Measurements from ENCODE around the gene TLE6. TPM values are rescaled to one million over a fixed set of nuclear protein-coding genes. Genes with fewer than 3 reads are reported as not detected.

Gene TLE6
- total RNA-seq, 1 donor from 2014 or later, result 0.55 TPM

DNA sequence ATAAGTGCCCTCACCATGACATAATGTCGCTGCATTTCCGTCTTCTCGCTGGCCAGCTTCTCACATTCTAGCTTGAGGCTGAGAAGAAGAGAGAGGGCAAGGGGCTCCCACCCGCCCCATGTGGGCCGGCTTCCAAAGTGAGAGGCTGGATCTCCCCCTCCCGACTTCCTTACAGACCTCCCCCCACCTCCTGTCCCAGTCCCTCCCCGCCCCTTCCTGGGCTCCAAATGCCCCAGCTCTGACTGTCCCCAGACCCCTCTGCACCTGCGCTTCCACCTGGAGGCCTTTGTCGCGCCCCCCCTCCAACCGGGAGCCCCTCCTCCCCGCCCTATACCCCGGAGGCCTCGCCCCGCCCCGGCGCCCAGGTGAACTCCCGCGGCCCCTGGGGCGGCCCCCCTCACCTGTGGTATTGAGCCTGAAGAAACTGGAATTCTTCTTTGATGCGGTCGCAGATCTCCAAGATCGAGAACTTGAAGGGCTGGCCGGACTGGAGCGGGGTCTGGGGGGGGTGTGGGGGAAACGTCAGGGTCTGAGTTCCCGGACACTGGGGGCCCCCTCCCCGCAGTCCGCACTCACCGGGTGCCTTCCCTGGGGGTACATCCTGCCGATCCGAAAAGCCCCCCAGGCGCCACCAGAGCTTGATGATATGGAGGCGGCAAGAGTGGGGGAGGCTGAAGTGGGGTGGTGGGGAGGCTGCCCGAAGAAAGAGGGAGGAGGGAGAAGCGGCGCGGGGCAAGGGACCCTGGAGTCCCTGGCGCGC lies 51.1 kb downstream of the TLE6 start:
- H3K4me1 Mint-ChIP-seq (ENCODE audit: low read depth), result no peaks in the 10 kb centered on the region
- peaks cover 37% of the 10 kb centered on the region for H3K27me3 Mint-ChIP-seq (ENCODE audit: low read depth)
- TF ChIP-seq, protein P1, sequence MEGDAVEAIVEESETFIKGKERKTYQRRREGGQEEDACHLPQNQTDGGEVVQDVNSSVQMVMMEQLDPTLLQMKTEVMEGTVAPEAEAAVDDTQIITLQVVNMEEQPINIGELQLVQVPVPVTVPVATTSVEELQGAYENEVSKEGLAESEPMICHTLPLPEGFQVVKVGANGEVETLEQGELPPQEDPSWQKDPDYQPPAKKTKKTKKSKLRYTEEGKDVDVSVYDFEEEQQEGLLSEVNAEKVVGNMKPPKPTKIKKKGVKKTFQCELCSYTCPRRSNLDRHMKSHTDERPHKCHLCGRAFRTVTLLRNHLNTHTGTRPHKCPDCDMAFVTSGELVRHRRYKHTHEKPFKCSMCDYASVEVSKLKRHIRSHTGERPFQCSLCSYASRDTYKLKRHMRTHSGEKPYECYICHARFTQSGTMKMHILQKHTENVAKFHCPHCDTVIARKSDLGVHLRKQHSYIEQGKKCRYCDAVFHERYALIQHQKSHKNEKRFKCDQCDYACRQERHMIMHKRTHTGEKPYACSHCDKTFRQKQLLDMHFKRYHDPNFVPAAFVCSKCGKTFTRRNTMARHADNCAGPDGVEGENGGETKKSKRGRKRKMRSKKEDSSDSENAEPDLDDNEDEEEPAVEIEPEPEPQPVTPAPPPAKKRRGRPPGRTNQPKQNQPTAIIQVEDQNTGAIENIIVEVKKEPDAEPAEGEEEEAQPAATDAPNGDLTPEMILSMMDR (IDR thresholded peaks at IDR 0.05), result no peak

GRCh38 chr19:3029065-3029923 lies 51.9 kb downstream of the TLE6 start, which contains the start of gene TLE2:
TLE2 (minus strand) TSS chr19:3029280; CDS start chr19:3028904, 376 bp downstream.
- H3K27ac Mint-ChIP-seq (ENCODE audit: unreplicated experiment), result no peak within 1 kb of the TSS
- no peaks in the 10 kb centered on the region for H3K9me3 Mint-ChIP-seq (ENCODE audit: low read depth)
- H3K27me3 Mint-ChIP-seq (ENCODE audit: low read depth), result peaks cover 42% of the 10 kb centered on the region
- H3K4me3 Mint-ChIP-seq (ENCODE audit: unreplicated experiment), result peak within 1 kb of the TSS; percentile 60
- peaks cover 1% of the 10 kb centered on the region for H3K4me1 Mint-ChIP-seq (ENCODE audit: low read depth)
- DNase-seq (ENCODE audit: low spot score), result no peak
- peaks cover 3% of the 10 kb centered on the region for H3K36me3 Mint-ChIP-seq (ENCODE audit: low read depth)
- TF ChIP-seq, protein P1 (IDR thresholded peaks at IDR 0.05), result no peak

More for the DNA sequence above, 51.1 kb downstream of the TLE6 start:
- H3K36me3 Mint-ChIP-seq (ENCODE audit: low read depth), result peaks cover 3% of the 10 kb centered on the region
- no peak for DNase-seq (ENCODE audit: low spot score)
- H3K27ac Mint-ChIP-seq (ENCODE audit: unreplicated experiment), result no peak overlapping the region
- peak overlapping the region; percentile 60 for H3K4me3 Mint-ChIP-seq (ENCODE audit: unreplicated experiment)
- H3K9me3 Mint-ChIP-seq (ENCODE audit: low read depth), result no peaks in the 10 kb centered on the region

GRCh38 chr19:3031607-3031867 lies 54.2 kb downstream of the TLE6 start:
- H3K9me3 Mint-ChIP-seq (ENCODE audit: low read depth), result no peaks in the 10 kb centered on the region
- H3K4me3 Mint-ChIP-seq (ENCODE audit: unreplicated experiment), result no peak overlapping the region
- peaks cover 39% of the 10 kb centered on the region for H3K27me3 Mint-ChIP-seq (ENCODE audit: low read depth)
- DNase-seq (ENCODE audit: low spot score), result no peak
- peaks cover 3% of the 10 kb centered on the region for H3K36me3 Mint-ChIP-seq (ENCODE audit: low read depth)
- H3K27ac Mint-ChIP-seq (ENCODE audit: unreplicated experiment), result no peak overlapping the region
- TF ChIP-seq, protein P1 (IDR thresholded peaks at IDR 0.05), result no peak
- peaks cover 20% of the 10 kb centered on the region for H3K4me1 Mint-ChIP-seq (ENCODE audit: low read depth)

GRCh38 chr19:3033595-3034405 lies 56.4 kb downstream of the TLE6 start:
- peaks cover 20% of the 10 kb centered on the region for H3K4me1 Mint-ChIP-seq (ENCODE audit: low read depth)
- no peak for DNase-seq (ENCODE audit: low spot score)
- H3K36me3 Mint-ChIP-seq (ENCODE audit: low read depth), result peaks cover 2% of the 10 kb centered on the region
- peaks cover 34% of the 10 kb centered on the region for H3K27me3 Mint-ChIP-seq (ENCODE audit: low read depth)
- TF ChIP-seq, protein P1 (IDR thresholded peaks at IDR 0.05), result no peak
- H3K27ac Mint-ChIP-seq (ENCODE audit: unreplicated experiment), result no peak overlapping the region
- no peaks in the 10 kb centered on the region for H3K9me3 Mint-ChIP-seq (ENCODE audit: low read depth)
- H3K4me3 Mint-ChIP-seq (ENCODE audit: unreplicated experiment), result no peak overlapping the region

DNA sequence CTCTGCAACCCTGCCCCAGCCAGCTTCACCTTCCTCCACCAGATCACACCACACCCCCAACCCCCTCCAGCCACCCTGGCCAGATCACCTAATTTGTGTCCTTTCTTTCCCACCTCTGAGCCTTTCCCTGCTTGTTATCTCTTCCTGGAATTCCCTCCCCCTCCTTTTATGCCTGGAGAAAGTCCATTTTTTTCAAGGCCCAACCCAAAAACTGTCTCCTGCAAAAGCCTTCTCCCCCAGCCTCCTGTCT lies 57.0 kb downstream of the TLE6 start:
- DNase-seq (ENCODE audit: low spot score), result no peak
- H3K4me1 Mint-ChIP-seq (ENCODE audit: low read depth), result peaks cover 20% of the 10 kb centered on the region
- H3K4me3 Mint-ChIP-seq (ENCODE audit: unreplicated experiment), result no peak overlapping the region
- TF ChIP-seq, protein P1 (IDR thresholded peaks at IDR 0.05), result no peak
- no peaks in the 10 kb centered on the region for H3K9me3 Mint-ChIP-seq (ENCODE audit: low read depth)
- no peak overlapping the region for H3K27ac Mint-ChIP-seq (ENCODE audit: unreplicated experiment)
- peaks cover 2% of the 10 kb centered on the region for H3K36me3 Mint-ChIP-seq (ENCODE audit: low read depth)
- peaks cover 34% of the 10 kb centered on the region for H3K27me3 Mint-ChIP-seq (ENCODE audit: low read depth)

Measured in chondrocyte (in vitro differentiated cells).